ACC112 (cell line): ENCODE results near the gene MYLK3.

Experiments
- H2AFZ ChIP-seq: fragments of 200-600 bp; sonication (generic); one replicate; pipeline ENCODE4 v1.6.0; 2017; ENCODE audit warnings: antibody characterized with exemption, low read length; ENCODE audit not compliant: unreplicated experiment
- H3K27ac ChIP-seq: fragments of 200-600 bp; sonication (generic); 2 replicates; pipeline ENCODE4 v1.5.1; 2014; ENCODE audit warnings: low read depth, mild to moderate bottlenecking, antibody characterized with exemption, low read length, moderate library complexity
- H3K27me3 ChIP-seq: fragments of 200-600 bp; sonication (generic); 2 replicates; pipeline ENCODE4 v1.6.1; 2014; ENCODE audit warnings: mild to moderate bottlenecking, antibody characterized with exemption, low read length, moderate library complexity, mixed read lengths; ENCODE audit not compliant: insufficient read depth
- H3K36me3 ChIP-seq: fragments of 200-600 bp; sonication (generic); 2 replicates; pipeline ENCODE4 v1.6.1; 2016; ENCODE audit warnings: mild to moderate bottlenecking, antibody characterized with exemption, low read length, moderate library complexity, mixed read lengths; ENCODE audit not compliant: insufficient read depth
- H3K4me1 ChIP-seq: fragments of 200-600 bp; sonication (generic); one replicate; pipeline ENCODE4 v1.6.1; 2016; ENCODE audit warnings: low read length, mixed read lengths; ENCODE audit not compliant: insufficient read depth, unreplicated experiment, control insufficient read depth
- H3K4me3 ChIP-seq: fragments of 200-600 bp; sonication (generic); 2 replicates; pipeline ENCODE4 v1.5.1; 2014; ENCODE audit warnings: mild to moderate bottlenecking, low read depth, low read length
- H3K79me2 ChIP-seq: fragments of 200-600 bp; sonication (generic); one replicate; pipeline ENCODE4 v1.6.0; 2016; ENCODE audit warnings: low read length; ENCODE audit not compliant: control insufficient read depth, unreplicated experiment, insufficient read depth

Gene MYLK3

GRCh38 chr16:46662123-46662522 lies 86.0 kb downstream of the MYLK3 start:
- no peak overlapping the region for H3K27ac ChIP-seq
- H3K79me2 ChIP-seq = no peaks in the 10 kb centered on the region
- H3K27me3 ChIP-seq = no peaks in the 10 kb centered on the region
- no peaks in the 10 kb centered on the region for H3K4me1 ChIP-seq
- H3K4me3 ChIP-seq = no peak overlapping the region
- H2AFZ ChIP-seq = no peak overlapping the region
- H3K36me3 ChIP-seq = peaks cover 35% of the 10 kb centered on the region

GRCh38 chr16:46658925-46659324 lies 89.2 kb downstream of the MYLK3 start:
- Histone ChIP-seq H3K79me2 (no peaks in the 10 kb centered on the region), H3K4me3 (no peak overlapping the region), H2AFZ (no peak overlapping the region), H3K4me1 (no peaks in the 10 kb centered on the region), H3K27me3 (no peaks in the 10 kb centered on the region), H3K36me3 (peaks cover 17% of the 10 kb centered on the region), H3K27ac (no peak overlapping the region)
